Measurements from ENCODE around the gene CEP192. TPM values are rescaled to one million over a fixed set of nuclear protein-coding genes. Genes with fewer than 3 reads are reported as not detected.

Gene CEP192
- polyA plus RNA-seq, 1 donor (not counting 4 experiments of a cell fraction or from before 2014, with no cell fraction given), result 16.6 TPM

GRCh38 chr18:12993439-12993838 is 2.3 kb downstream of the CEP192 start:
- Histone ChIP-seq H3K79me2 (ENCODE audit: control insufficient read depth, insufficient read depth, low read length) (peaks cover 68% of the 10 kb centered on the region), H3K4me1 (ENCODE audit: control insufficient read depth, extremely low read depth, insufficient read depth, low read length) (peaks cover 21% of the 10 kb centered on the region), H3K36me3 (ENCODE audit: control insufficient read depth in 2 of 2, extremely low read depth in 1 of 2, insufficient read depth in 2 of 2, low read length in 2 of 2) (no peaks in the 10 kb centered on the region), H3K9me3 (ENCODE audit: control insufficient read depth, low read depth, low read length) (no peaks in the 10 kb centered on the region), H3K27ac (ENCODE audit: control insufficient read depth, insufficient read depth, low read length) (no peak overlapping the region), H3K9ac (ENCODE audit: control insufficient read depth, extremely low read depth, insufficient read depth, low read length) (no peak overlapping the region), H2AFZ (ENCODE audit: control insufficient read depth, low read length) (no peak overlapping the region), H4K20me1 (ENCODE audit: control insufficient read depth, extremely low read depth, insufficient read depth, low read length) (peaks cover 5% of the 10 kb centered on the region), H3K4me3 (ENCODE audit: control insufficient read depth in 2 of 3, extremely low read depth in 1 of 3, insufficient read depth in 2 of 3, low read depth in 1 of 3, low read length in 3 of 3) (no peak overlapping the region), H3K9me1 (ENCODE audit: control insufficient read depth, extremely low read depth, insufficient read depth, low read length) (peaks cover 2% of the 10 kb centered on the region), H3K27me3 (ENCODE audit: control insufficient read depth, extremely low read depth, insufficient read depth, low read length) (no peaks in the 10 kb centered on the region), H3K4me2 (ENCODE audit: control insufficient read depth, extremely low read depth, insufficient read depth, low read depth, low read length) (no peak overlapping the region)
- dilution Hi-C loops (cut with MboI; ENCODE audit: extremely low pct_ligation_motif_present, low sequenced_read_pairs), result no loop called here
- FAIRE-seq, result no peak
- DNase-seq (ENCODE audit: low read depth, low spot score), result no peak
- TF ChIP-seq CTCF (optimal IDR thresholded peaks at IDR 0.05 in 1 of 3, IDR thresholded peaks at IDR 0.05 in 1 of 3, conservative IDR thresholded peaks at IDR 0.05 in 1 of 3; ENCODE audit: extremely low read depth in 1 of 3, insufficient read depth in 2 of 3, low read length in 3 of 3), result no peak
- no peak for TF ChIP-seq EZH2 (IDR thresholded peaks at IDR 0.05; ENCODE audit: low read length)

- H3K36me3 ChIP-seq (ENCODE audit: control insufficient read depth in 2 of 2, extremely low read depth in 1 of 2, insufficient read depth in 2 of 2, low read length in 2 of 2), result peaks cover 0 to 1% of the 10 kb centered on the region in 2 experiments
- FAIRE-seq (no peak), DNase-seq (ENCODE audit: low read depth, low spot score) (no peak)
- peaks cover 2% of the 10 kb centered on the region for H3K9me1 ChIP-seq (ENCODE audit: control insufficient read depth, extremely low read depth, insufficient read depth, low read length)
- no peaks in the 10 kb centered on the region for H3K27me3 ChIP-seq (ENCODE audit: control insufficient read depth, extremely low read depth, insufficient read depth, low read length)
- H3K79me2 ChIP-seq (ENCODE audit: control insufficient read depth, insufficient read depth, low read length), result peaks cover 82% of the 10 kb centered on the region
- no peaks in the 10 kb centered on the region for H3K9me3 ChIP-seq (ENCODE audit: control insufficient read depth, low read depth, low read length)
- peaks cover 5% of the 10 kb centered on the region for H4K20me1 ChIP-seq (ENCODE audit: control insufficient read depth, extremely low read depth, insufficient read depth, low read length)
- no peak overlapping the region for H3K4me2 ChIP-seq (ENCODE audit: control insufficient read depth, extremely low read depth, insufficient read depth, low read depth, low read length)
- dilution Hi-C loops (cut with MboI; ENCODE audit: extremely low pct_ligation_motif_present, low sequenced_read_pairs), result no loop called here
- no peak overlapping the region for H3K4me3 ChIP-seq (ENCODE audit: control insufficient read depth in 2 of 3, extremely low read depth in 1 of 3, insufficient read depth in 2 of 3, low read depth in 1 of 3, low read length in 3 of 3)
- peaks cover 15% of the 10 kb centered on the region for H3K4me1 ChIP-seq (ENCODE audit: control insufficient read depth, extremely low read depth, insufficient read depth, low read length)
- no peak overlapping the region for H3K27ac ChIP-seq (ENCODE audit: control insufficient read depth, insufficient read depth, low read length)
- no peak overlapping the region for H3K9ac ChIP-seq (ENCODE audit: control insufficient read depth, extremely low read depth, insufficient read depth, low read length)
- H2AFZ ChIP-seq (ENCODE audit: control insufficient read depth, low read length), result no peak overlapping the region
- TF ChIP-seq EZH2 (IDR thresholded peaks at IDR 0.05; ENCODE audit: low read length) (no peak), CTCF (optimal IDR thresholded peaks at IDR 0.05 in 1 of 3, IDR thresholded peaks at IDR 0.05 in 1 of 3, conservative IDR thresholded peaks at IDR 0.05 in 1 of 3; ENCODE audit: extremely low read depth in 1 of 3, insufficient read depth in 2 of 3, low read length in 3 of 3) (no peak)
These were observed 4.3 kb downstream of the CEP192 start for GRCh38 chr18:12995424-12995823.

Measured in keratinocyte (primary cell).